Measurements from ENCODE around the gene REC8. TPM values are rescaled to one million over a fixed set of nuclear protein-coding genes. Genes with fewer than 3 reads are reported as not detected.

Gene REC8
- total and polyA plus RNA-seq, 2 of the 13 experiments (the other 11 are each of a cell fraction or from before 2014, with no cell fraction given) = 3.4 to 14.7 TPM

GRCh38 chr14:24162093-24162492, 9.8 kb upstream of the REC8 start (continued):
- TF ChIP-seq AKNA (CRISPR knock-in tag; IDR thresholded peaks at IDR 0.05; ENCODE audit: borderline replicate concordance) = no peak
- no peak for TF ChIP-seq MED8 (CRISPR knock-in tag; IDR thresholded peaks at IDR 0.05; ENCODE audit: insufficient replicate concordance)
- no peak for TF ChIP-seq ELF1 (CRISPR knock-in tag; IDR thresholded peaks at IDR 0.05)
- no peak for TF ChIP-seq CC2D1A (CRISPR knock-in tag; IDR thresholded peaks at IDR 0.05)
- TF ChIP-seq POLR2AphosphoS5 (IDR thresholded peaks at IDR 0.05; ENCODE audit: low read depth, low read length) = no peak
- TF ChIP-seq EP300 (IDR thresholded peaks at IDR 0.05; ENCODE audit: low read depth in 2 of 2, low read length in 2 of 2) = no peak
- 0 out of 2 replicates have a peak, but pooled peaks have one; percentile 10 for TF ChIP-seq EP300 (CRISPR knock-in tag; IDR thresholded peaks at IDR 0.05; ENCODE audit: borderline replicate concordance)
- no peak for TF ChIP-seq ZMYM3 (CRISPR knock-in tag; IDR thresholded peaks at IDR 0.05)
- TF ChIP-seq TBP (CRISPR knock-in tag; IDR thresholded peaks at IDR 0.05) = no peak
- no peak for TF ChIP-seq ZNF652 (CRISPR knock-in tag; IDR thresholded peaks at IDR 0.05; ENCODE audit: borderline replicate concordance, low read depth)
- TF ChIP-seq DPF2 (CRISPR knock-in tag; IDR thresholded peaks at IDR 0.05; ENCODE audit: borderline replicate concordance, low read depth) = no peak
- TF ChIP-seq MAF1 (CRISPR knock-in tag; IDR thresholded peaks at IDR 0.05; ENCODE audit: borderline replicate concordance) = no peak
- 0 out of 2 replicates have a peak, but pooled peaks have one; percentile 42 for TF ChIP-seq TRAFD1 (CRISPR knock-in tag; IDR thresholded peaks at IDR 0.05; ENCODE audit: borderline replicate concordance)
- TF ChIP-seq ZNF432 (CRISPR knock-in tag; IDR thresholded peaks at IDR 0.05; ENCODE audit: borderline replicate concordance) = no peak
- TF ChIP-seq MTF2 (CRISPR knock-in tag; IDR thresholded peaks at IDR 0.05; ENCODE audit: borderline replicate concordance) = no peak
- no peak for TF ChIP-seq FOSL2 (CRISPR knock-in tag; IDR thresholded peaks at IDR 0.05)
- no peak for TF ChIP-seq ZNF660 (CRISPR knock-in tag; IDR thresholded peaks at IDR 0.05; ENCODE audit: borderline replicate concordance, low read depth)
- TF ChIP-seq ZNF543 (CRISPR knock-in tag; IDR thresholded peaks at IDR 0.05) = no peak
- no peak for TF ChIP-seq CREB1 (IDR thresholded peaks at IDR 0.05)
- no peak for TF ChIP-seq CREB1 (CRISPR knock-in tag; IDR thresholded peaks at IDR 0.05)
- TF ChIP-seq GABPA (IDR thresholded peaks at IDR 0.05; ENCODE audit: low read depth, low read length) = no peak
- no peak for TF ChIP-seq GABPA (CRISPR knock-in tag; IDR thresholded peaks at IDR 0.05; ENCODE audit: low read depth)
- TF ChIP-seq DNMT1 (CRISPR knock-in tag; IDR thresholded peaks at IDR 0.05) = no peak
- TF ChIP-seq EED (CRISPR knock-in tag; IDR thresholded peaks at IDR 0.05) = no peak
- TF ChIP-seq ZNF343 (CRISPR knock-in tag; IDR thresholded peaks at IDR 0.05) = no peak
- TF ChIP-seq ZNF556 (CRISPR knock-in tag; IDR thresholded peaks at IDR 0.05; ENCODE audit: borderline replicate concordance) = 0 out of 2 replicates have a peak, but pooled peaks have one; percentile 33
- TF ChIP-seq ZNF460 (CRISPR knock-in tag; IDR thresholded peaks at IDR 0.05; ENCODE audit: borderline replicate concordance) = no peak
- TF ChIP-seq ATAD3A (CRISPR knock-in tag; IDR thresholded peaks at IDR 0.05) = 0 out of 2 replicates have a peak, but pooled peaks have one; percentile 74

Measured in HepG2 (cell line).